VCaP (cell line): Measurements from ENCODE around the gene TSC22D2.
"Not testable (repeated sequence)": the region's sequence is repeated elsewhere in the genome, so short reads cannot be mapped to it uniquely, and the experiment has no call there.

Experiments
- H3K27ac ChIP-seq: fragments of 450-650 bp; 2 replicates; pipeline ENCODE4 v1.5.1; 2017
- TF ChIP-seq, protein P1 (sequence below): fragments of 450-650 bp; conservative IDR thresholded peaks from 2 replicates; pipeline ENCODE4 v1.5.1; 2017; ENCODE audit warnings: mild to moderate bottlenecking, moderate library complexity

TSC22D2 gene

DNA sequence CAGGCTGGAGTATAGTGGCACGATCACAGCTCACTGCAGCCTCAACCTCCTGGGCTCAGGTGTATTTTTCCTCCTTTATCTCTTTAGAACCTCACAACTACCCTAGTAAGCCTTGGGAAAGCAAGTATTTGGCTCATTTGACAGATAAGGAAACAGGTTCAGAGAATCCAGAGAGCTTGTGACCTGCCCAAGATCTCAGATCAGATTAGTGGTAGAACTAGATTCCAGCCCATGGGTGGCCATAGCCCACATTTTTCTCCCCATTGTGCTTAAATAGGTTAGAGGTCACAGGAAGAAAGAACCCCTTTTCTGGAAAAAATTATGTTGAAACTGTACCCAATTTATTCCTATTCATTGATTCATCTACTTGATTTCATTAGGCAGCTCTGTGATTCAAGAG, 64.3 kb downstream of the TSC22D2 start:
- no peak overlapping the region for H3K27ac ChIP-seq
- TF ChIP-seq, protein P1, sequence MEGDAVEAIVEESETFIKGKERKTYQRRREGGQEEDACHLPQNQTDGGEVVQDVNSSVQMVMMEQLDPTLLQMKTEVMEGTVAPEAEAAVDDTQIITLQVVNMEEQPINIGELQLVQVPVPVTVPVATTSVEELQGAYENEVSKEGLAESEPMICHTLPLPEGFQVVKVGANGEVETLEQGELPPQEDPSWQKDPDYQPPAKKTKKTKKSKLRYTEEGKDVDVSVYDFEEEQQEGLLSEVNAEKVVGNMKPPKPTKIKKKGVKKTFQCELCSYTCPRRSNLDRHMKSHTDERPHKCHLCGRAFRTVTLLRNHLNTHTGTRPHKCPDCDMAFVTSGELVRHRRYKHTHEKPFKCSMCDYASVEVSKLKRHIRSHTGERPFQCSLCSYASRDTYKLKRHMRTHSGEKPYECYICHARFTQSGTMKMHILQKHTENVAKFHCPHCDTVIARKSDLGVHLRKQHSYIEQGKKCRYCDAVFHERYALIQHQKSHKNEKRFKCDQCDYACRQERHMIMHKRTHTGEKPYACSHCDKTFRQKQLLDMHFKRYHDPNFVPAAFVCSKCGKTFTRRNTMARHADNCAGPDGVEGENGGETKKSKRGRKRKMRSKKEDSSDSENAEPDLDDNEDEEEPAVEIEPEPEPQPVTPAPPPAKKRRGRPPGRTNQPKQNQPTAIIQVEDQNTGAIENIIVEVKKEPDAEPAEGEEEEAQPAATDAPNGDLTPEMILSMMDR = no peak

DNA sequence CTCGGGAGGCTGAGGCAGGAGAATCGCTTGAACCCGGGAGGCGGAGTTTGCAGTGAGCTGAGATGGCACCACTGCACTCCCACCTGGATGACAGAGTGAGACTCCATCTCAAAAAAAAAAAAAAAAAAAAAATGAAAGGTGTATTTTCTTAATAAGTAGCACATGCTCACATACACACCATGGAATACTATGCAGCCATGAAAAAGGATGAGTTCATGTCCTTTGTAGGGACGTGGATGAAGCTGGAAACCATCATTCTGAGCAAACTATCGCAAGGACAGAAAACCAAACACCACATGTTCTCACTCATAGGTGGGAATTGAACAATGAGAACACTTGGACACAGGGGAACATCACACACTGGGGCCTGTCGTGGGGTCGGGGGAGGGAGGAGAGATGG, 65.1 kb downstream of the TSC22D2 start:
- not testable (repeated sequence) for H3K27ac ChIP-seq

DNA sequence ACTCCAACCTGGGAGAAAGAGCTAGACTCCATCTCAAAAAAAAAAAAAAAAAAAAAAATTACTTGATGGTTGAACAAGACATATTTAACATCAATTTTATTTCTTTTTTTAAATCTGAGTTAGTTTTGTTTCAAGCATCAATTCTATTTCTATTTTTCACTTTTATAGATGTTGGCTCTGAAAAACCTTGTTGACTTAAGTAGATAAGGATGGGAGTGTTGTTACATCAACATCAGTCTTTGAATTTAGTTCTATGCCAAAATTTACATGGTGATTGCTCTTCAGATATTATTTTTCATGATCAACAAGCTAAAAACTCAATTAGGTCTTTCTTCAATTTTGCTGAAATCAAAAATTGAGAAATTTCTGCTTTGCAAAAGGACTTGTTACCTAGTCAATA, 71.3 kb downstream of the TSC22D2 start:
- TF ChIP-seq, protein P1 = no peak
- no peak overlapping the region for H3K27ac ChIP-seq

DNA sequence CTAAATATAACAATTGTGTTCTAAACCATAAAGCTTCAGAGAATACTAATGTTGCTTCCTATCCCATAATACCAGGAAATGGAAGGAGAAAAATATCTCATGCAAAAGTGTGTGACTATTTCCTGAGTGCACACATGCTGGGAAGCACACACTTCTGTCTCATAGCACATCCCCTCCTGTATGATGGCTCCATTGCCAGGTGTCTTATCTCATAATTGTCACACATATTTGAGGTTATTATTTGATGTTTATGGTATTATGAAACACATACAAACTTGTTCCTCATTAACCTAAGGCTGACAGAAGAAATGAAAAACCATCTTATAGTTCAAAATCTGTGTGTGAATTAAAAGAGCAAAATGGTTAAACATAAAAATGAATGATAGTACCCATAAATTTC, 72.8 kb downstream of the TSC22D2 start:
- TF ChIP-seq, protein P1 = no peak
- no peak overlapping the region for H3K27ac ChIP-seq

DNA sequence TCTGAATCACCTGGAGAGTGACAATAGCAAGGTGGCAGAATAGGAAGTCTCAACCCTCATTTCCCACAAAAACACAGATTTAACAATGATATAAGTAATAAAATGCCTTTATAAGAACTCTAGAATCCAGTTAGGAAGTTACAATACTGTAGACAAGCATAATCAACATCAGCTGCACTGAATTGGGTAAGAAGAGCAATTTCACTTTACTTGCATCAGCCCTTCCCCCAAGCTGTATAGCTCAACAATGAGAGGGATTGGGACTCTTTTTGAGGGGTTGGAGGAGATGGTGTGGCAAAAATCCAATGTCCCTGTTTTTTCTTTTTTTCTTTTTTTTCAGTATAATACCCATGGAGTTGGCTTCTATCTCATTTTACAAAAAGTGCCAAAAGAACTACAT, 75.1 kb downstream of the TSC22D2 start:
- no peak overlapping the region for H3K27ac ChIP-seq

DNA sequence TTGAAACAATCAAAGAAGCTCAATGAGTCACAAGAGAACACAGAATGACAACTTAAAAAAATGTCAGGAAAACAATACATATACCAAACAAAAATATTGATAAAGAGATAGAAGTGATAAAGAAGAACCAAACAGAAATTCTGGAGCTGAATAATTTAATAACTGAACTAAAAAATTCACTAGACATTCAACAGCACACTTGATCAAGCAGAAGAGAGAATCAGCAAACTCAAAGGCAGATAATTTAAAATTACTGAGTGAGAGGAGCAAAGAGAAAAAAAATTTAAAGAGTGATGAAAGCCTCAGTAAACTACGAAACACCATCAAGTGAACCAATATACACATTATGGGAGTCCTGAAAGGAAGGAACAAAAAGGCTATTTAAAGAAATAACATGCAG, 76.3 kb downstream of the TSC22D2 start:
- no peak overlapping the region for H3K27ac ChIP-seq
- TF ChIP-seq, protein P1 = no peak

More for the DNA sequence above, 75.1 kb downstream of the TSC22D2 start:
- TF ChIP-seq, protein P1 = no peak

DNA sequence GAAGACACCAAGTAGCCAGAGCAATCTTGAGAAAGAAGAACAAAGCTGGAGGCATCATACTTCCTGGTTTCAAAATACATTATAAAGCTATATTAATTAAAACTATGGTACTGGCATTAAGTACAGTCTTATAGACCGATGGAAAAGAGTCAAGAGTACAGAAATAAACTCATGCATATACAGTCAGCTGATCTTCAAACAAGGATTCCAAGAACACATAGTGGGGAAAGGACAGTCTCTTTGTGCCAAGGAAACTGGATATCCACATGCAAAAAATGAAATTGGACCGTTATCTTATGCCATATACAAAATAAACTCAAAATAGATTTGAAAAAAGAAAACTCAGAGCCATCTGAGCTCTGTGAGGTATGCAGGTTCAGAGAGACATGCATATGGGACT, 80.8 kb downstream of the TSC22D2 start:
- no peak overlapping the region for H3K27ac ChIP-seq
- TF ChIP-seq, protein P1 = no peak

DNA sequence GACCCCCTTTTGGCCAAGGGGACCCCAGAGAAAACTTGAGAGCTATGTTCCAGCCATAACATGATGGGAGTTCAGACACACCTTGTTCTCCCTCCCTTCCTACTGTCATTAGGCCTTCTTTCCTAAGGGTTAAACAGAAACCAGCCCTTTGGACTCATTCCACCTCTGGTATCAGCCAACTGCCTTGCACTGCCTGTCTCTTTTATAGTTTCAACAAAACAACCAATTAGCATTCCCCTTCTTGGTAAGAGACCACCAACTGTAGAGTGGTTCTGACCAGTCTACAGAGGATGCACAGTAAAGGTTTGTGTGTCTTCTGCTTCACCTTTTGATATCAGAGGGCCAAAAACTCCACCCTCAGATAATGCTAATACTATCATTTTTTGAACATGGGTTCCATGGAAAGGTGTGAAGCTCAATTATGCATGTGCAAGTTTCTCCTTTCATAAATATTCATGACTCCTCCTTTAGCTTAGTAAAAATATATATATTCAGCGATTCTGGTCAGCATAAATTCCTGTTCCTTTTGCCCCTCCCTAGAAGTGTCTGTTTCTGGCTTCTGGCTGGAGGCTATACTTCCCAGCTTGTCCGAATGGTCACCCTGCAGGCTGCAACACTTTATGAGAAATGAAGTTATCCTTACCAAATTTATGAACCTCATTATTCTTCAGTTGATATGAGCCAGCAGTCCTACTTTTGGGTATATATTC, 82.3 kb downstream of the TSC22D2 start:
- H3K27ac ChIP-seq = no peak overlapping the region
- TF ChIP-seq, protein P1 = no peak
